MCF 10A (cell line): Measurements from ENCODE around the gene SOS1. TPM values are rescaled to one million over a fixed set of nuclear protein-coding genes. Genes with fewer than 3 reads are reported as not detected.

Experiments used
- BruUV-seq: library from RNA; stranded (reverse); fragments of 400-500 nt; replicated peaks from 2 replicates; lab custom pipeline; 2021; lab: Mats Ljungman, UMichigan
- CTCF ChIA-PET: fragments of 300-600 bp; sonication (Branson Sonifier 250); formaldehyde crosslinking; extraction: SDS; loops from one replicate; lab custom pipeline; 2021; ENCODE audit warnings: antibody characterized with exemption, inconsistent platforms; lab: Yijun Ruan, JAX
- POLR2A ChIA-PET: fragments of 300-600, 350-650 bp; sonication (Branson Sonifier 250); formaldehyde crosslinking; extraction: SDS; loops from one replicate; lab custom pipeline; 2020; ENCODE audit warnings: antibody characterized with exemption, inconsistent platforms; lab: Yijun Ruan, JAX
- DNase-seq: peaks from one replicate; pipeline ENCODE4 v3.0.0-alpha.2; 2018; ENCODE audit not compliant: unreplicated experiment
- H3K27ac Mint-ChIP-seq: one replicate; pipeline ENCODE4 v1.8.0; 2022; ENCODE audit warnings: mild to moderate bottlenecking, low read depth, mixed read lengths; ENCODE audit not compliant: unreplicated experiment
- H3K27me3 Mint-ChIP-seq: one replicate; pipeline ENCODE4 v1.8.0; 2022; ENCODE audit warnings: mixed read lengths; ENCODE audit not compliant: insufficient read depth, unreplicated experiment
- H3K36me3 Mint-ChIP-seq: one replicate; pipeline ENCODE4 v1.8.0; 2022; ENCODE audit warnings: mild to moderate bottlenecking, moderate library complexity, mixed read lengths; ENCODE audit not compliant: insufficient read depth, unreplicated experiment
- H3K4me1 Mint-ChIP-seq: one replicate; pipeline ENCODE4 v1.8.0; 2022; ENCODE audit warnings: mixed read lengths; ENCODE audit not compliant: insufficient read depth, unreplicated experiment
- H3K4me3 Mint-ChIP-seq: one replicate; pipeline ENCODE4 v1.8.0; 2022; ENCODE audit warnings: mild to moderate bottlenecking, moderate library complexity, mixed read lengths; ENCODE audit not compliant: unreplicated experiment
- H3K9me3 Mint-ChIP-seq: one replicate; pipeline ENCODE4 v1.8.0; 2022; ENCODE audit warnings: mixed read lengths; ENCODE audit not compliant: unreplicated experiment
- CTCF ChIP-seq: fragments of 200-600 bp; IDR thresholded peaks from one replicate; pipeline ENCODE4 v1.8.0; 2022; ENCODE audit warnings: antibody characterized with exemption, mild to moderate bottlenecking; ENCODE audit not compliant: unreplicated experiment
- intact Hi-C: fragments of 100-400 bp; cut with micrococcal nuclease; formaldehyde crosslinking; loops from 2 replicates; pipeline ENCODE4 v1.14.1; 2022
- total RNA-seq: library from RNA; stranded (reverse); gene quantifications from 2 replicates; pipeline ENCODE4 v1.2.3, GENCODE V29; 2022

SOS1 gene
- total RNA-seq, 1 experiment from 2014 or later = 18.5 TPM

- Mint-ChIP-seq H3K4me1 (peaks cover 43% of the 10 kb centered on the region), H3K36me3 (peaks cover 5% of the 10 kb centered on the region), H3K4me3 (peak overlapping the region; percentile 90), H3K27me3 (no peaks in the 10 kb centered on the region), H3K9me3 (no peaks in the 10 kb centered on the region), H3K27ac (peak overlapping the region; percentile 96)
- ChIA-PET POLR2A (interaction anchor here (0.6 to 4.6 kb wide), 16 partner anchors 9 to 658 kb away, joined by 3 to 60 read pairs (median 5); partner anchors contain the start of genes DHX57 and MORN2), CTCF (interaction anchor here (0.6 to 3.6 kb wide), 17 partner anchors 7 to 1866 kb away, joined by 3 to 48 read pairs (median 5); no protein-coding TSS in a partner anchor)
- intact Hi-C loops = loop anchor here (2.0 kb wide), 1 partner anchor 50 kb away; no protein-coding TSS in a partner anchor
- TF ChIP-seq CTCF = no peak
- BruUV-seq = TSS peak; percentile 51
- DNase-seq = peak; percentile 20
Observed at GRCh38 chr2:39118786-39119499, 1.9 kb downstream of the SOS1 start.

GRCh38 chr2:39115556-39115955 lies 5.3 kb downstream of the SOS1 start:
- H3K9me3 Mint-ChIP-seq = no peaks in the 10 kb centered on the region
- DNase-seq = no peak
- BruUV-seq = no TSS peak
- intact Hi-C loops = no loop called here
- CTCF ChIA-PET = interaction anchor here (1.0 kb wide), 1 partner anchor 114 kb away, joined by 4 read pairs; no protein-coding TSS in a partner anchor
- TF ChIP-seq CTCF = no peak
- peaks cover 37% of the 10 kb centered on the region for H3K4me1 Mint-ChIP-seq
- no peak overlapping the region for H3K4me3 Mint-ChIP-seq
- H3K36me3 Mint-ChIP-seq = peaks cover 5% of the 10 kb centered on the region
- POLR2A ChIA-PET = interaction anchor here (0.7 to 1.0 kb wide), 3 partner anchors 9 to 365 kb away, joined by 3 read pairs; no protein-coding TSS in a partner anchor
- H3K27me3 Mint-ChIP-seq = no peaks in the 10 kb centered on the region
- no peak overlapping the region for H3K27ac Mint-ChIP-seq

GRCh38 chr2:39114771-39115170 lies 6.1 kb downstream of the SOS1 start:
- POLR2A ChIA-PET = no interaction called here
- H3K27me3 Mint-ChIP-seq = no peaks in the 10 kb centered on the region
- CTCF ChIA-PET = no interaction called here
- H3K4me1 Mint-ChIP-seq = peaks cover 37% of the 10 kb centered on the region
- DNase-seq = no peak
- no peak for TF ChIP-seq CTCF
- no TSS peak for BruUV-seq
- H3K36me3 Mint-ChIP-seq = peaks cover 5% of the 10 kb centered on the region
- H3K4me3 Mint-ChIP-seq = no peak overlapping the region
- intact Hi-C loops = no loop called here
- no peaks in the 10 kb centered on the region for H3K9me3 Mint-ChIP-seq
- H3K27ac Mint-ChIP-seq = no peak overlapping the region

- BruUV-seq = no TSS peak
- CTCF ChIA-PET = interaction anchor here (0.6 to 2.4 kb wide), 6 partner anchors 9 to 120 kb away, joined by 3 to 10 read pairs (median 5); partner anchors contain the start of gene SOS1
- POLR2A ChIA-PET = interaction anchor here (1.1 to 1.7 kb wide), 2 partner anchors 9 to 11 kb away, joined by 8 to 9 read pairs; partner anchors contain the start of gene SOS1
Observed at GRCh38 chr2:39109537-39109936, 11.3 kb downstream of the SOS1 start.

More at GRCh38 chr2:39109537-39109936, 11.3 kb downstream of the SOS1 start:
- H3K36me3 Mint-ChIP-seq = no peaks in the 10 kb centered on the region
- H3K4me3 Mint-ChIP-seq = no peak overlapping the region
- no peak overlapping the region for H3K27ac Mint-ChIP-seq
- no peaks in the 10 kb centered on the region for H3K9me3 Mint-ChIP-seq
- H3K4me1 Mint-ChIP-seq = peaks cover 12% of the 10 kb centered on the region
- no peaks in the 10 kb centered on the region for H3K27me3 Mint-ChIP-seq
- DNase-seq = no peak
- TF ChIP-seq CTCF = no peak
- intact Hi-C loops = no loop called here
